ENCODE data around the gene FOXN3.

FOXN3 gene

GRCh38 chr14:89125216-89125615, 291.8 kb downstream of the FOXN3 start:
- Histone ChIP-seq H3K14ac (ENCODE audit: low read length) (no peak overlapping the region), H3K79me2 (ENCODE audit: control insufficient read depth, insufficient read depth, low read length, poor library complexity) (no peaks in the 10 kb centered on the region), H4K12ac (ENCODE audit: low read depth, low read length) (no peak overlapping the region), H3K9ac (ENCODE audit: low read length) (no peak overlapping the region), H3K4ac (ENCODE audit: low read depth, low read length) (no peak overlapping the region), H3K18ac (ENCODE audit: low read length) (no peak overlapping the region), H2BK12ac (ENCODE audit: low read length) (no peak overlapping the region), H3K23ac (ENCODE audit: low read length) (no peak overlapping the region), H3K4me2 (ENCODE audit: low read length) (no peak overlapping the region), H3K27ac (ENCODE audit: low read depth, low read length) (no peak overlapping the region), H2AFZ (ENCODE audit: insufficient read depth, low read length, poor library complexity) (no peak overlapping the region), H4K8ac (ENCODE audit: low read depth, low read length) (no peak overlapping the region), H3K27me3 (ENCODE audit: insufficient read depth, low read length) (no peaks in the 10 kb centered on the region), H2BK5ac (ENCODE audit: low read depth, low read length, poor library complexity) (no peak overlapping the region), H3K79me1 (ENCODE audit: low read length) (no peaks in the 10 kb centered on the region), H2BK120ac (ENCODE audit: insufficient read depth, low read length, poor library complexity) (no peak overlapping the region), H3K4me3 (ENCODE audit: low read depth, low read length) (no peak overlapping the region), H2AK5ac (ENCODE audit: low read length) (no peak overlapping the region), H4K91ac (ENCODE audit: low read depth, low read length) (no peak overlapping the region), H3K4me1 (ENCODE audit: control insufficient read depth in 1 of 2, insufficient read depth in 2 of 2, low read length in 2 of 2) (no peaks in the 10 kb centered on the region), H3K36me3 (ENCODE audit: control insufficient read depth in 1 of 2, insufficient read depth in 2 of 2, low read length in 2 of 2) (no peaks in the 10 kb centered on the region), H3K9me3 (ENCODE audit: insufficient read depth, low read depth, low read length) (no peaks in the 10 kb centered on the region)
- DNase-seq: no peak
- WGBS (ENCODE audit: extremely low coverage, insufficient coverage, insufficient read length): no CpG with 5 or more reads among the region's 4 CpGs

- Histone ChIP-seq H3K18ac (ENCODE audit: low read length) (no peak overlapping the region), H2AFZ (ENCODE audit: insufficient read depth, low read length, poor library complexity) (no peak overlapping the region), H3K79me2 (ENCODE audit: control insufficient read depth, insufficient read depth, low read length, poor library complexity) (no peaks in the 10 kb centered on the region), H3K4me1 (ENCODE audit: control insufficient read depth in 1 of 2, insufficient read depth in 2 of 2, low read length in 2 of 2) (no peaks in the 10 kb centered on the region), H3K4me2 (ENCODE audit: low read length) (no peak overlapping the region), H4K8ac (ENCODE audit: low read depth, low read length) (no peak overlapping the region), H2BK5ac (ENCODE audit: low read depth, low read length, poor library complexity) (no peak overlapping the region), H3K4ac (ENCODE audit: low read depth, low read length) (no peak overlapping the region), H2AK5ac (ENCODE audit: low read length) (no peak overlapping the region), H4K91ac (ENCODE audit: low read depth, low read length) (no peak overlapping the region), H3K27ac (ENCODE audit: low read depth, low read length) (no peak overlapping the region), H3K36me3 (ENCODE audit: control insufficient read depth in 1 of 2, insufficient read depth in 2 of 2, low read length in 2 of 2) (no peaks in the 10 kb centered on the region), H3K79me1 (ENCODE audit: low read length) (no peaks in the 10 kb centered on the region), H4K12ac (ENCODE audit: low read depth, low read length) (no peak overlapping the region), H3K4me3 (ENCODE audit: low read depth, low read length) (no peak overlapping the region), H3K27me3 (ENCODE audit: insufficient read depth, low read length) (no peaks in the 10 kb centered on the region), H3K9ac (ENCODE audit: low read length) (no peak overlapping the region), H3K14ac (ENCODE audit: low read length) (no peak overlapping the region), H3K9me3 (ENCODE audit: insufficient read depth, low read depth, low read length) (peaks cover 7% of the 10 kb centered on the region), H2BK12ac (ENCODE audit: low read length) (no peak overlapping the region), H3K23ac (ENCODE audit: low read length) (no peak overlapping the region), H2BK120ac (ENCODE audit: insufficient read depth, low read length, poor library complexity) (no peak overlapping the region)
- DNase-seq: no peak
- no CpG with 5 or more reads among the region's 1 CpG for WGBS (ENCODE audit: extremely low coverage, insufficient coverage, insufficient read length)
These were observed 293.2 kb downstream of the FOXN3 start for GRCh38 chr14:89123851-89124250.

- H3K23ac ChIP-seq (ENCODE audit: low read length): no peak overlapping the region
- H2AFZ ChIP-seq (ENCODE audit: insufficient read depth, low read length, poor library complexity): no peak overlapping the region
- no peak overlapping the region for H2BK12ac ChIP-seq (ENCODE audit: low read length)
- no peak overlapping the region for H2AK5ac ChIP-seq (ENCODE audit: low read length)
- H3K79me1 ChIP-seq (ENCODE audit: low read length): no peaks in the 10 kb centered on the region
- no peak overlapping the region for H4K12ac ChIP-seq (ENCODE audit: low read depth, low read length)
- no peak overlapping the region for H3K18ac ChIP-seq (ENCODE audit: low read length)
- DNase-seq: no peak
- H4K8ac ChIP-seq (ENCODE audit: low read depth, low read length): no peak overlapping the region
- H3K9me3 ChIP-seq (ENCODE audit: insufficient read depth, low read depth, low read length): peaks cover 7% of the 10 kb centered on the region
- no peaks in the 10 kb centered on the region for H3K36me3 ChIP-seq (ENCODE audit: control insufficient read depth in 1 of 2, insufficient read depth in 2 of 2, low read length in 2 of 2)
- no peaks in the 10 kb centered on the region for H3K27me3 ChIP-seq (ENCODE audit: insufficient read depth, low read length)
- H3K4me3 ChIP-seq (ENCODE audit: low read depth, low read length): no peak overlapping the region
- H3K4me1 ChIP-seq (ENCODE audit: control insufficient read depth in 1 of 2, insufficient read depth in 2 of 2, low read length in 2 of 2): no peaks in the 10 kb centered on the region
- H3K4ac ChIP-seq (ENCODE audit: low read depth, low read length): no peak overlapping the region
- H3K79me2 ChIP-seq (ENCODE audit: control insufficient read depth, insufficient read depth, low read length, poor library complexity): no peaks in the 10 kb centered on the region
- H2BK120ac ChIP-seq (ENCODE audit: insufficient read depth, low read length, poor library complexity): no peak overlapping the region
- H3K4me2 ChIP-seq (ENCODE audit: low read length): no peak overlapping the region
- H3K9ac ChIP-seq (ENCODE audit: low read length): no peak overlapping the region
- H4K91ac ChIP-seq (ENCODE audit: low read depth, low read length): no peak overlapping the region
- H3K14ac ChIP-seq (ENCODE audit: low read length): no peak overlapping the region
- no CpG with 5 or more reads among the region's 10 CpGs for whole genome bisulfite sequencing (ENCODE audit: extremely low coverage, insufficient coverage, insufficient read length)
- no peak overlapping the region for H3K27ac ChIP-seq (ENCODE audit: low read depth, low read length)
- no peak overlapping the region for H2BK5ac ChIP-seq (ENCODE audit: low read depth, low read length, poor library complexity)
These were observed 293.8 kb downstream of the FOXN3 start for GRCh38 chr14:89123215-89123614.

- no peak for DNase-seq
- Histone ChIP-seq H3K9me3 (ENCODE audit: insufficient read depth, low read depth, low read length) (peaks cover 7% of the 10 kb centered on the region), H3K79me1 (ENCODE audit: low read length) (no peaks in the 10 kb centered on the region), H2AFZ (ENCODE audit: insufficient read depth, low read length, poor library complexity) (no peak overlapping the region), H4K12ac (ENCODE audit: low read depth, low read length) (no peak overlapping the region), H2BK12ac (ENCODE audit: low read length) (no peak overlapping the region), H2AK5ac (ENCODE audit: low read length) (no peak overlapping the region), H2BK120ac (ENCODE audit: insufficient read depth, low read length, poor library complexity) (no peak overlapping the region), H3K14ac (ENCODE audit: low read length) (no peak overlapping the region), H3K27ac (ENCODE audit: low read depth, low read length) (no peak overlapping the region), H3K36me3 (ENCODE audit: control insufficient read depth in 1 of 2, insufficient read depth in 2 of 2, low read length in 2 of 2) (no peaks in the 10 kb centered on the region), H3K4me3 (ENCODE audit: low read depth, low read length) (no peak overlapping the region), H3K4me2 (ENCODE audit: low read length) (no peak overlapping the region), H3K4ac (ENCODE audit: low read depth, low read length) (no peak overlapping the region), H4K91ac (ENCODE audit: low read depth, low read length) (no peak overlapping the region), H3K23ac (ENCODE audit: low read length) (no peak overlapping the region), H3K4me1 (ENCODE audit: control insufficient read depth in 1 of 2, insufficient read depth in 2 of 2, low read length in 2 of 2) (no peaks in the 10 kb centered on the region), H3K27me3 (ENCODE audit: insufficient read depth, low read length) (no peaks in the 10 kb centered on the region), H2BK5ac (ENCODE audit: low read depth, low read length, poor library complexity) (no peak overlapping the region), H3K18ac (ENCODE audit: low read length) (no peak overlapping the region), H3K79me2 (ENCODE audit: control insufficient read depth, insufficient read depth, low read length, poor library complexity) (no peaks in the 10 kb centered on the region), H3K9ac (ENCODE audit: low read length) (no peak overlapping the region), H4K8ac (ENCODE audit: low read depth, low read length) (no peak overlapping the region)
- no CpG with 5 or more reads among the region's 4 CpGs for WGBS (ENCODE audit: extremely low coverage, insufficient coverage, insufficient read length)
These were observed 294.9 kb downstream of the FOXN3 start for GRCh38 chr14:89121968-89122620.
